Measurements from ENCODE around the gene BHLHA15. TPM values are rescaled to one million over a fixed set of nuclear protein-coding genes. Genes with fewer than 3 reads are reported as not detected.

The BHLHA15 gene
- total and polyA plus RNA-seq, 4 donors = 0.99 to 4.0 (median 2.8) TPM

DNA sequence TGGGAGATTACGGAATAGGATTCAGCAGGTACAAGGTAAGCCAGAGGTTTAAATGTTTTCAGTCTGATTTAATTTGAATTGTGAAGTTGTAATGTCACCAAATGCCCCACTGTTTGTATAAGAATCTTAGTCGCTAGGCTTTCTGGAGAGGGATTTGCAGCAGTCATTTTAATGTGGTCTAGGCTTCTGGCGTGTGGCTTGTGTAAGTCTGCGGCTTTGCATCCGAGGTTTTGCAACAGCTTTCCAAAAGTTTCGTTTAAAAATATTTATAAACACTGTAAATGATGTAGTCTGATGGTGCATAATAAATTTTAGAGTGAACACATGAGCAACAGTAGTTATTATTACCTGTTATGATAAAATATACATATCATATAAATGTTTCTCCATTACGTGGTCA is 26.1 kb upstream of the BHLHA15 start:
- Histone ChIP-seq H3K27me3 (ENCODE audit: control insufficient read depth, insufficient read depth, low read length) (no peaks in the 10 kb centered on the region), H3K9me3 (ENCODE audit: control insufficient read depth, insufficient read depth, low read length) (peaks cover 2% of the 10 kb centered on the region), H3K27ac (ENCODE audit: low read depth, low read length) (no peak overlapping the region), H3K36me3 (ENCODE audit: control insufficient read depth, insufficient read depth, low read length) (peaks cover 11% of the 10 kb centered on the region), H3K4me1 (ENCODE audit: control insufficient read depth, insufficient read depth, low read length) (no peaks in the 10 kb centered on the region), H3K4me3 (ENCODE audit: low read depth, low read length) (no peak overlapping the region)
- no CpG with 5 or more reads among the region's 7 CpGs for WGBS (ENCODE audit: insufficient coverage)
- no peak for DNase-seq (ENCODE audit: low read depth in 4 of 6, low spot score in 6 of 6)

DNA sequence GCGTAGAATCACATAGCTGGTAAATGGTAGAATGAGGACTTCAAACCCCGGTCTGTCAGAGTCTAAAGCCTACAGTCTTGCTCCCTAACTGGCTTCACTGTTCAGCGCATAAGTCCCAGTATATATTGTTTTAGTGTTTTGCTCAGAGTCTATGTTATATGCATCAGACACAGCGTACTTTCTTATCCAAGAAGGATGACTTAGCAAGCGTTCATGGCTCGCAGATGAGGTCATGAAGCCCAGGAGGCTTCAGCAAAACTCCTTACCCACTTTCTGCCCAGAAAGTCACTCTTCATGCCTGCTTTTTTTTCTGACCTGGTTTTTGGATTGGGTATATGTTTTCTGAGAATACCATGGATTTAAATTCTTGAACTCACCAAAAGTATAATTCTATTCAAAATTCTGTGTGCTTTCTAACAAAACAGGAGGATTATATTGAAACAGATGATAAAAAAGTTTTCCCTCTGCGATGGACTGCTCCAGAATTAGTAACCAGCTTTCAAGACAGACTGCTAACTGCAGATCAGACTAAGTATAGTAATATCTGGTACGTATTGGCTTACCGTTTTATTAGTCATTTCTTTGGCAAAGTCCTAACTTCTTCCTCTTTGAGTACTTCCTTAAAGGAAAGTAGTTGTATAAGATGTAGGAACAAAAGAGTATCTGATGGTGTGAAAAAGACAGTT is 24.6 kb upstream of the BHLHA15 start:
- no peak overlapping the region for H3K4me3 ChIP-seq (ENCODE audit: low read depth, low read length)
- no peaks in the 10 kb centered on the region for H3K4me1 ChIP-seq (ENCODE audit: control insufficient read depth, insufficient read depth, low read length)
- peaks cover 20% of the 10 kb centered on the region for H3K36me3 ChIP-seq (ENCODE audit: control insufficient read depth, insufficient read depth, low read length)
- no peaks in the 10 kb centered on the region for H3K27me3 ChIP-seq (ENCODE audit: control insufficient read depth, insufficient read depth, low read length)
- DNase-seq (ENCODE audit: low read depth in 4 of 6, low spot score in 6 of 6) = no peak
- 100% methylated on average over 2 of the region's 9 CpGs for WGBS (ENCODE audit: insufficient coverage)
- peaks cover 2% of the 10 kb centered on the region for H3K9me3 ChIP-seq (ENCODE audit: control insufficient read depth, insufficient read depth, low read length)
- H3K27ac ChIP-seq (ENCODE audit: low read depth, low read length) = no peak overlapping the region

DNA sequence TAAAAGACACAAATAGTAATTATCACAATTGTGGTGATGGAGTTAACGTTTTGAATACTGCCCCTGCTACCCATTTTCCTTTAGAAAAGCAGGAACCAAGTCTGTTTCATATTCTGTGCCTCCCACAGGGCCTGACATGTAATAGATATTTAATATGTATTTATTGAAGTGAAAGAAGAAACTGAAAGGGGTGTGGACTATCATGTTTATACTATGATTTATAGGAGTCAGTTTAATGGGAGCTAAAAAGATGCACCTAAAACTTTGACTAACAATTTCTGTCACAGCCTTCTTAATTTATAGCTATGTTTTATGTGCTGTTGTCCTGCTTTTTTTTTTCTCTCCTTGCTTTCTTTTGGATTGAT is 24.1 kb upstream of the BHLHA15 start:
- Histone ChIP-seq H3K4me3 (ENCODE audit: low read depth, low read length) (no peak overlapping the region), H3K27me3 (ENCODE audit: control insufficient read depth, insufficient read depth, low read length) (no peaks in the 10 kb centered on the region), H3K27ac (ENCODE audit: low read depth, low read length) (no peak overlapping the region), H3K4me1 (ENCODE audit: control insufficient read depth, insufficient read depth, low read length) (no peaks in the 10 kb centered on the region), H3K36me3 (ENCODE audit: control insufficient read depth, insufficient read depth, low read length) (peaks cover 23% of the 10 kb centered on the region), H3K9me3 (ENCODE audit: control insufficient read depth, insufficient read depth, low read length) (peaks cover 2% of the 10 kb centered on the region)
- DNase-seq (ENCODE audit: low read depth in 4 of 6, low spot score in 6 of 6) = no peak
- no CpG with 5 or more reads among the region's 1 CpG for WGBS (ENCODE audit: insufficient coverage)

DNA sequence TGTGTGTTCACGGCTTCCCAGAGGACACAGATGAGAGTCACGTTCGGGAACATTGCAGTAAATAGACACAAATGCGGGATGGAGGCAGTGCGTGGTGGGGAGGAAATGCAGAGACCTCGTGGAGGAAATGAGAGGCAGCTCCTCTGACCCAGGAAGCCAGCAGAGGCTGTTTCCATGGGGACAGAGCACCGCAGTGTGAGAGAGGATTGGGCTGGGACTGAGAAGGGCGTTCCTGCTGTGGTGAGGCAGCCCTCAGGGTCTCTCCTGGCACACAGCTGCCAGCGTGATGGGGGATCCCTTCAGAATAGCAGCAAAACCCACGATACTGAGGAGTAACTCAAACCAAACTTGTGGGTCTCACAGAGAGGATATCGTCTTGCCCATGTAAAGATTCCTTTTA is 21.7 kb upstream of the BHLHA15 start:
- peaks cover 43% of the 10 kb centered on the region for H3K36me3 ChIP-seq (ENCODE audit: control insufficient read depth, insufficient read depth, low read length)
- H3K4me3 ChIP-seq (ENCODE audit: low read depth, low read length) = no peak overlapping the region
- H3K9me3 ChIP-seq (ENCODE audit: control insufficient read depth, insufficient read depth, low read length) = peaks cover 2% of the 10 kb centered on the region
- no peaks in the 10 kb centered on the region for H3K4me1 ChIP-seq (ENCODE audit: control insufficient read depth, insufficient read depth, low read length)
- H3K27ac ChIP-seq (ENCODE audit: low read depth, low read length) = no peak overlapping the region
- no peaks in the 10 kb centered on the region for H3K27me3 ChIP-seq (ENCODE audit: control insufficient read depth, insufficient read depth, low read length)
- 97% methylated on average over 10 of the region's 11 CpGs for WGBS (ENCODE audit: insufficient coverage)
- no peak for DNase-seq (ENCODE audit: low read depth in 4 of 6, low spot score in 6 of 6)

DNA sequence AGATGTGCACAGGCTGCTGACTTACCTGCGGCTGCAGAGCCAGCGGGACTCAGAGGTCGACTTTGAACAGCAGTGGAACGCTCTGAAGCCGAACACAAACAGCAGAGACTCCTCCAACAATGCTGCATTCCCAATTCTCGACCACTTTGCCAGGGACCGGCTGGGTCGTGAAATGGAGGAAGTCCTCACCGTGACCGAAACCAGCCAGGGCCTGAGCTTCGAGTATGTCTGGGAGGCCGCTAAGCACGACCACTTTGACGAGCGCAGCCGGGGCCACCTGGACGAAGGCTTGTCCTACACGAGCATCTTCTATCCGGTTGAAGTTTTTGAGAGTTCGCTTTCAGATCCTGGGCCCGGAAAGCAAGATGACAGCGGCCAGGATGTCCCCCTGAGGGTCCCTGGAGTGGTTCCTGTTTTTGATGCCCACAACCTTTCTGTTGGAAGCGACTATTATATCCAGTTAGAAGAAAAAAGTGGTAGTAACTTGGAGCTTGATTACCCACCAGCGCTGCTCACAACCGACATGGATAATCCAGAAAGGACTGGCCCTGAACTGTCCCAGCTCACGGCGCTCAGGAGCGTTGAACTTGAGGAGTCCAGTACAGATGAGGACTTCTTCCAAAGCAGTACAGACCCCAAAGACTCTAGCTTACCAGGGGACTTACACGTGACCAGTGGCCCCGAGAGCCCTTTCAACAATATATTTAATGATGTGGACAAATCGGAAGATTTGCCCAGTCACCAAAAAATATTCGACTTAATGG is 19.4 kb upstream of the BHLHA15 start:
- Histone ChIP-seq H3K27ac (ENCODE audit: low read depth, low read length) (no peak overlapping the region), H3K9me3 (ENCODE audit: control insufficient read depth, insufficient read depth, low read length) (peaks cover 2% of the 10 kb centered on the region), H3K4me3 (ENCODE audit: low read depth, low read length) (no peak overlapping the region), H3K4me1 (ENCODE audit: control insufficient read depth, insufficient read depth, low read length) (no peaks in the 10 kb centered on the region), H3K36me3 (ENCODE audit: control insufficient read depth, insufficient read depth, low read length) (peaks cover 61% of the 10 kb centered on the region), H3K27me3 (ENCODE audit: control insufficient read depth, insufficient read depth, low read length) (no peaks in the 10 kb centered on the region)
- no peak for DNase-seq (ENCODE audit: low read depth in 4 of 6, low spot score in 6 of 6)
- 94% methylated on average over 31 of the region's 32 CpGs for WGBS (ENCODE audit: insufficient coverage)

DNA sequence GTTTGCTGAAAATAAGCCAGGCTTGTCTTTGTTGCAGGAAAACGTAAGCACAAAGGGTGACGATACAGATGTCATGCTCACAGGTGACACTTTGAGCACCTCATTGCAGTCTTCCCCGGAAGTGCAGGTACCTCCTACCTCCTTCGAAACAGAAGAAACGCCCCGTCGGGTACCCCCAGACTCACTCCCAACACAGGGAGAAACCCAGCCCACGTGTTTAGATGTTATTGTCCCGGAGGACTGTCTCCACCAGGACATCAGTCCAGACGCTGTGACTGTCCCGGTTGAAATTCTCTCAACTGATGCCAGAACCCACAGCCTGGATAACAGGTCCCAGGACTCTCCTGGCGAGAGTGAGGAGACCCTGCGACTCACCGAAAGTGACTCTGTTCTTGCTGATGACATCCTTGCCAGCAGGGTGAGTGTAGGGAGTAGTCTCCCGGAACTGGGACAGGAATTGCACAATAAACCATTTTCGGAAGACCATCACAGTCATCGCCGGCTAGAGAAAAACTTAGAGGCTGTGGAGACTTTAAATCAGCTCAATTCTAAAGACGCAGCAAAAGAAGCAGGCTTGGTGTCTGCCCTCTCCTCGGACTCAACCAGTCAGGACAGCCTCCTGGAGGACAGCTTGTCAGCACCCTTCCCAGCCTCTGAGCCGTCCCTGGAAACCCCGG is 18.3 kb upstream of the BHLHA15 start:
- H3K4me1 ChIP-seq (ENCODE audit: control insufficient read depth, insufficient read depth, low read length) = no peaks in the 10 kb centered on the region
- H3K27me3 ChIP-seq (ENCODE audit: control insufficient read depth, insufficient read depth, low read length) = no peaks in the 10 kb centered on the region
- H3K9me3 ChIP-seq (ENCODE audit: control insufficient read depth, insufficient read depth, low read length) = peaks cover 2% of the 10 kb centered on the region
- WGBS (ENCODE audit: insufficient coverage) = 94% methylated on average over 22 of the region's 22 CpGs
- peaks cover 61% of the 10 kb centered on the region for H3K36me3 ChIP-seq (ENCODE audit: control insufficient read depth, insufficient read depth, low read length)
- no peak overlapping the region for H3K4me3 ChIP-seq (ENCODE audit: low read depth, low read length)
- no peak overlapping the region for H3K27ac ChIP-seq (ENCODE audit: low read depth, low read length)
- no peak for DNase-seq (ENCODE audit: low read depth in 4 of 6, low spot score in 6 of 6)

DNA sequence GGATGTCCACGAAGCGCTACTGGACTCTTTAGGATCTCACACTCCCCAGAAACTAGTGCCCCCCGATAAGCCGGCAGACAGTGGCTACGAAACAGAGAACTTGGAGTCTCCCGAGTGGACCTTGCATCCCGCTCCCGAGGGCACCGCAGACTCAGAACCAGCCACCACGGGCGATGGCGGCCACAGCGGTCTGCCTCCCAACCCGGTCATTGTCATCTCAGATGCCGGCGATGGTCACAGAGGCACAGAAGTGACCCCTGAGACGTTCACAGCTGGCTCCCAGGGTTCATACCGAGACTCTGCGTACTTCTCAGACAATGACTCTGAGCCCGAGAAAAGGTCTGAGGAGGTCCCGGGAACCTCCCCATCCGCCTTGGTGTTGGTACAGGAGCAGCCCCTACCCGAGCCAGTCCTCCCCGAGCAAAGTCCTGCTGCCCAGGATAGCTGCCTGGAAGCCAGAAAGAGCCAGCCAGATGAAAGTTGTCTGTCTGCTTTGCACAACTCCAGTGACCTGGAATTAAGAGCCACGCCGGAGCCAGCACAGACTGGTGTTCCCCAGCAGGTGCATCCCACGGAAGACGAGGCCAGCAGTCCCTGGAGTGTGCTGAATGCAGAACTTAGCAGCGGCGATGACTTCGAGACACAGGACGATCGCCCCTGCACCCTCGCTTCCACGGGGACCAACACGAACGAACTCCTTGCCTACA is 17.6 kb upstream of the BHLHA15 start:
- H3K4me3 ChIP-seq (ENCODE audit: low read depth, low read length) = no peak overlapping the region
- 95% methylated on average over 33 of the region's 37 CpGs for WGBS (ENCODE audit: insufficient coverage)
- H3K27ac ChIP-seq (ENCODE audit: low read depth, low read length) = no peak overlapping the region
- peaks cover 2% of the 10 kb centered on the region for H3K9me3 ChIP-seq (ENCODE audit: control insufficient read depth, insufficient read depth, low read length)
- DNase-seq (ENCODE audit: low read depth in 4 of 6, low spot score in 6 of 6) = no peak
- H3K27me3 ChIP-seq (ENCODE audit: control insufficient read depth, insufficient read depth, low read length) = no peaks in the 10 kb centered on the region
- H3K4me1 ChIP-seq (ENCODE audit: control insufficient read depth, insufficient read depth, low read length) = no peaks in the 10 kb centered on the region
- H3K36me3 ChIP-seq (ENCODE audit: control insufficient read depth, insufficient read depth, low read length) = peaks cover 61% of the 10 kb centered on the region

DNA sequence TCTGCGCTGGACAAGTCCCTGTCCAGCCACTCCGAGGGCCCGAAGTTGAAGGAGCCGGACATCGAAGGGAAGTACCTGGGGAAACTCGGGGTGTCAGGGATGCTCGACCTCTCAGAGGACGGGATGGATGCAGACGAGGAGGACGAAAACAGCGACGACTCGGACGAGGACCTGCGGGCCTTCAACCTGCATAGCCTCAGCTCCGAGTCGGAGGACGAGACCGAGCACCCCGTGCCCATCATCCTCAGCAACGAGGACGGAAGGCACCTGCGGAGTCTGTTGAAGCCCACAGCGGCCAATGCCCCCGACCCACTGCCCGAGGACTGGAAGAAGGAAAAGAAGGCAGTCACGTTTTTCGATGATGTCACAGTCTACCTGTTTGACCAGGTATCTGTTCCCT is 17.1 kb upstream of the BHLHA15 start:
- no peak overlapping the region for H3K27ac ChIP-seq (ENCODE audit: low read depth, low read length)
- DNase-seq (ENCODE audit: low read depth in 4 of 6, low spot score in 6 of 6) = no peak
- peaks cover 2% of the 10 kb centered on the region for H3K9me3 ChIP-seq (ENCODE audit: control insufficient read depth, insufficient read depth, low read length)
- 96% methylated on average over 24 of the region's 28 CpGs for WGBS (ENCODE audit: insufficient coverage)
- no peaks in the 10 kb centered on the region for H3K4me1 ChIP-seq (ENCODE audit: control insufficient read depth, insufficient read depth, low read length)
- H3K4me3 ChIP-seq (ENCODE audit: low read depth, low read length) = no peak overlapping the region
- H3K36me3 ChIP-seq (ENCODE audit: control insufficient read depth, insufficient read depth, low read length) = peaks cover 58% of the 10 kb centered on the region
- H3K27me3 ChIP-seq (ENCODE audit: control insufficient read depth, insufficient read depth, low read length) = no peaks in the 10 kb centered on the region

DNA sequence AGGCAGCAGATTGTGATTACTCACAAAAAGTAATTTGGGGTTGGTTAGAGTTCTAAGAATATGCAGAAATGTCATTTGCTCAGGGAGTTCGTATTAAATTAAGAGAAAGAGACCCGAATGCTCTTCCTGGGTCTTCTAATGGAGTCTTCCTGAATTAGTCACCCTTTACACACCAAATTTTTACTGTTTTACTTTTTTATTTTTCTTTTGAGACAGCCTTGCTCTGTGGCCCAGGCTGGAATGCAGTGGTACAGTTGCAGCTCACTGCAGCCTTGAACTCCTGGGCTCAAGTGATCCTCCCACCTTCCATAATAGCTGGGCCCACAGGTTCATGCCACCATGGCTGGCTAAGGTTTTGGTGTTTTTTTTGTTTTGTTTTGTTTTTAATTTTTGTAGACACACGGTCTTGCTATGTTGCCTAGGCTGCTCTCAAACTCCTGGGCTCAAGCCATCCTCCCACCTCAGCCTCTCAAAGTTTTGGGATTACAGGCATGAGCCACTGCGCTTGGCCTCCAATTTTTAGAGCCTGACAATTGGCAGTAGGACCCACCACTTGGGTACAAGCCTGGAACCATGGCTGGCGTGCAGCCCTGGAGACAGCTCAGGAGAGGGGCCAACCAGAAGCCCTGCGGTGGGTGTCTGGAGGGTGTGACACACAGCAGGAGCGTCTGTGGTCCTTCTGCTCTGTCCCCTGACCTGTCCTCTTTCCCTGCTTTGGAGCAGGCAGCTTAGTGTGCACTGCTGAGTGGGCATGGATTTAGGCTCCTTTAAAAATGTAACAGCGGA is 16.4 kb upstream of the BHLHA15 start:
- H3K36me3 ChIP-seq (ENCODE audit: control insufficient read depth, insufficient read depth, low read length) = peaks cover 54% of the 10 kb centered on the region
- no peak overlapping the region for H3K27ac ChIP-seq (ENCODE audit: low read depth, low read length)
- no peaks in the 10 kb centered on the region for H3K4me1 ChIP-seq (ENCODE audit: control insufficient read depth, insufficient read depth, low read length)
- H3K4me3 ChIP-seq (ENCODE audit: low read depth, low read length) = no peak overlapping the region
- H3K27me3 ChIP-seq (ENCODE audit: control insufficient read depth, insufficient read depth, low read length) = no peaks in the 10 kb centered on the region
- peak in 1 of 6 donors; percentile 39 for DNase-seq (ENCODE audit: low read depth in 4 of 6, low spot score in 6 of 6)
- 75% methylated on average over 4 of the region's 8 CpGs for WGBS (ENCODE audit: insufficient coverage)
- no peaks in the 10 kb centered on the region for H3K9me3 ChIP-seq (ENCODE audit: control insufficient read depth, insufficient read depth, low read length)
